GM13977 (cell line): ENCODE results near the gene SPINK2.

Experiments
- DNase-seq: peaks from one replicate; pipeline ENCODE4 v3.0.0; 2012; ENCODE audit warnings: low spot score
- CTCF ChIP-seq: IDR thresholded peaks from 2 replicates; pipeline ENCODE4 v1.5.1; 2012; ENCODE audit warnings: mild to moderate bottlenecking, control low read depth; ENCODE audit not compliant: insufficient read depth; ENCODE audit errors: extremely low read depth, missing control alignments
- in situ Hi-C: fragments of 300-500 bp; cut with MboI; formaldehyde crosslinking; loops from one replicate; pipeline ENCODE4 v1.12.0; 2022; ENCODE audit warnings: low sequenced_read_pairs, low pct_unique_long_range_greater_than_20kb, mixed read lengths, inconsistent platforms; ENCODE audit not compliant: unreplicated experiment

The SPINK2 gene

GRCh38 chr4:56768763-56769162, 52.7 kb downstream of the SPINK2 start:
- TF ChIP-seq CTCF, result no peak
- in situ Hi-C loops, result no loop called here
- DNase-seq, result peak; percentile 29

- in situ Hi-C loops, result no loop called here
- DNase-seq, result no peak
- no peak for TF ChIP-seq CTCF
Observed at GRCh38 chr4:56768316-56768715, 53.2 kb downstream of the SPINK2 start.

- in situ Hi-C loops, result no loop called here
- no peak for DNase-seq
- TF ChIP-seq CTCF, result no peak
Observed at GRCh38 chr4:56767567-56767966, 53.9 kb downstream of the SPINK2 start.

- in situ Hi-C loops, result no loop called here
- TF ChIP-seq CTCF, result no peak
- DNase-seq, result no peak
Observed at GRCh38 chr4:56764775-56765174, 56.7 kb downstream of the SPINK2 start.

- in situ Hi-C loops, result no loop called here
- TF ChIP-seq CTCF, result no peak
- no peak for DNase-seq
Observed at GRCh38 chr4:56764223-56764622, 57.3 kb downstream of the SPINK2 start.

GRCh38 chr4:56762484-56763250, 58.8 kb downstream of the SPINK2 start:
- in situ Hi-C loops, result no loop called here
- TF ChIP-seq CTCF, result no peak

More at GRCh38 chr4:56762484-56763250, 58.8 kb downstream of the SPINK2 start:
- peak; percentile 36 for DNase-seq
